GM23248 (cell line): ENCODE data around the gene PARVA.

Source experiments
- EZH2 ChIP-seq: fragments of 200-600 bp; sonication (generic); IDR thresholded peaks from 2 replicates; pipeline ENCODE4 v1.6.1; 2018; ENCODE audit warnings: antibody characterized with exemption, mild to moderate bottlenecking; ENCODE audit not compliant: insufficient read depth, poor library complexity, severe bottlenecking
- EZH2phosphoT487 ChIP-seq: fragments of 200-600 bp; sonication (generic); IDR thresholded peaks from 2 replicates; pipeline ENCODE4 v1.6.1; 2018; ENCODE audit warnings: antibody characterized with exemption, moderate library complexity, mild to moderate bottlenecking, low read depth; ENCODE audit not compliant: insufficient read depth

GRCh38 chr11:12420040-12420439 lies 42.7 kb downstream of the PARVA start:
- no peak for TF ChIP-seq EZH2phosphoT487
- TF ChIP-seq EZH2, result no peak
